ENCODE data around the gene PGR.

PGR gene

DNA sequence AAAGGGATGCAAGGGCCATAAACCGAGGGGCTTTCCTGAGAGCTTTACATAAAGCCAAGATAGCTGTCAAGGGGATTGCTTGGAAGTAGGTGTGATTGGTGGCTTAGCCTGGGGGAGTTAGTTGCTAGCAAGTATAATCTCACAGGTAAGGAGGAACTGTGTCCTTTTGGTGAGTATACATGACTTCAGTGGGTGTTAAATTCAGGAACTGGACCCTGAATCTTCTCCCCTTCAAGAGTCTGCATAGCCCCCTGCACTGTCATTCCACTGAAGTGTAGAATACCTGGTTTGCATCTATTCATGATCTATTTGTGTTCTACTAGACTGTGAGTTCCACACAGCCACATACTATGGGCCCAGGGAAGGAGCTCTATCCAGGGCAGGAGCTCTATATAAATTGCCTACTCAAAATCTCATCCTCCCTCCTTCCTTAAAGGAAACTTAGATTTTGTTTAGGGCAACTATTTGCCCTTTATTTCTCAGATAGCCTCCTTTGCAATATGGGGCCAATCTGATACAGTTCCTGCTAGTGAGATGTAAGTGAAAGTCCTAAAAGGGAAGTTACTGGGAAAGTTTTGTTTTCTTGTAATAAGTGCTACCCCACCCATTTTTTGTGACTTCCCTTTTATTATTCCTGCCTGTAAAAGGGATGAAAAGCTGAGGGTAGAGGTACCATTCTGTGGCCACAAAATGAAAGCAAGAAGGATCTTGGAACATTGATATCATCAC lies 120.5 kb downstream of the PGR start:
- DNase-seq: no peak

DNA sequence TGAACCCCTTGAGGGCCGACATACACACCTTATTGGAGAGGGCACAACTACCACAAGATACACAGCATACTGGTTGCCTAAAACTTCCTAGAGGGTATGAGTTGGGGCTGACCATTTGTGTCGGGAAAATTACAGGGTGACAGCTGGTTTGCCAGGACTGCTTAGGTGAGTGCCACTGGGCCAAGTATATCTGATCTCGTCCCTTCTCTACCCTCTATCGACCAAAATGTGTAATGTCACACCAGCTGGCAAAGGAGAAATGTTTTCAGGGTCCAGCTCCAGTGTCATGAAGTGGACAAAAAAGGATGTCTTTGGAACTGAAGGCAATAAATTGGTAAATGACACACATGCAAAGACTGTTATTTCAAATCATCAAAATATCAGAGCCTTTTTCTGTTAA lies 126.1 kb downstream of the PGR start:
- DNase-seq: no peak

DNA sequence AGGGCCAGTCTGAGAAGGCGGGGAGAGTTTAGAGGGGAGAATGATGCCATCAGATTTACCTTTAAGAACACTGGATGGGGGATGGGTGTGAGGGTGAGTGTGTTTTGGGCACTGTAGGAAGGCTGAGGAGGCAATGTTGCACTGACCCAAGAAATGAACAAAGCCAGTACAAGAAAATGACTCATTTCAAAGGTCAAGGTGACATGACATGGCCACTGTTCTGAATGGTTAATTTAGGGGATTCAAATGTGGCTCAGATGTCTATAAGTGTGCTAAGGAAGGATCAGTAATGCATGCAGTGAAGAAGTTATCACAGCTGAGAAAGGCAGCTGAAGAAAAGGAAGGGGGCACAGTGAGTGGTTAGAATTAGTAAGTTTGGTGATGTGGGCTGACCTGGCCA lies 129.9 kb downstream of the PGR start:
- DNase-seq: no peak

DNA sequence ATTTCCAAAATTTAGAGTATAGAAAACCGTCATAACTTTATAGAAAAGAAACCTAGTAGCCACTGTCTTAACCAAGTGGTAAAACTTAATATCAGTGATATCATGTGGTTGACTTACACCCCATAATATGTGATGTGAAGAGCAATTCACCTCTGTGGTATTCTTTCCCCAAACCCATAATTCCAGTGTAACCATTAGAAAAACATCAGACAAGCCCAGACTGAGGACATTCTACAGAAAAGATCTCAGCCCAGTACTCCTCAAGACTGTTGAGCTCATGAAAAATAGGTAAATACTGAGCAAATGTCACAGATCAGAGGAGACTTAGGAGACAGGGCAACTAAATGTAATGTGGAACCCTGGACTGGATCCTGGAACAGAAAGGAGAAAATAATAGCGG lies 134.6 kb downstream of the PGR start:
- no peak for DNase-seq

DNA sequence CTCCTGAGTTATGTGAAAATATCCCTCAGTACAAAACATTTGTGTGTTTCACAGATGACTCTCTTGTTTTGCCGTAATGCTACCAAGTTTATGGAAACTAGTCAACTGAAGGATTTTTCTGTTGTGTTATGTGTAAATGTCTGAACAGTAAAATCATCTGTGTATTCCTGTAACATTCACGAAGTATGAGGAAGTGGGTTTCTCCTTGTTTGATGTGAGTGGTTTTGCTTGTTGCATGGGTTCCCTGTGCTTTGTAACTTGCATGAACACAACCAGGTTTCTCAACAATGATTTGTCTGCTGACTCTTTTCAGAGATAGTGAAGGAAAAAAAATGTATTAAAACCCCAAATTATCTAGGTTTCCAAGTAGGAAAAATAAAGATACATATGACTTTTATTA lies 138.1 kb downstream of the PGR start:
- DNase-seq: no peak

GRCh38 chr11:100990931-100991330 lies 138.7 kb downstream of the PGR start:
- no peak for DNase-seq

GRCh38 chr11:100984668-100985067 lies 144.9 kb downstream of the PGR start:
- DNase-seq: no peak

DNA sequence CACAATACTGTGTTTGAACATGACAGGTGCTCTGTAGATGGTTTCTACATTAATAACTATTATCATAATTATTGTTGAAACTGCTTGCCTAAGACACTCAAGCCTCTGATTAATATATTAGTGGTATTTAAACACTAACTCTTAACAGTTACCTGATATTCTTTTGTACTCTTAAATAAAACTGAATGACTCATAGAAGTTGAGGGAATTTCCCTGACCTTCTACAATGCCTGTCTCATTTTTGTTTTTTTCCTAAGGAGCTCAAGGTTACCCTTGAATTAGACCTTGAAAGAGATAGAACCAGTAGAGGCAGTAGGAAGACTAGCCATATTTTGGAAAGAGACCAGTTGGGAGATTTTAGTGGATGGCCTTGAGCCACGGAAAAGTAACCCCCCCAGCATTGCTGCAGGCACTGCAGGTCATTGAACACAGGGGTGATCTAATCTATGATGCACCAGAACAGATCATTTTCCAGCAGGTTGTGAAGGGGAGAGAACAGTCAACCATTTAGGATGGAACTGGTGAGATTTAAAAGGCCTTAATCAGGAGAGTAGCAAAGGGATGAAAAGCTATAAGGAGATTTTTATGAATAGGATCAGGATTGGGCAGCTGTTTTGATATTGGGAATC lies 148.3 kb downstream of the PGR start:
- DNase-seq: no peak

- DNase-seq: no peak
These were observed 149.5 kb downstream of the PGR start for GRCh38 chr11:100980156-100980555.
